ENCODE results near the gene DAB2.

Gene DAB2

DNA sequence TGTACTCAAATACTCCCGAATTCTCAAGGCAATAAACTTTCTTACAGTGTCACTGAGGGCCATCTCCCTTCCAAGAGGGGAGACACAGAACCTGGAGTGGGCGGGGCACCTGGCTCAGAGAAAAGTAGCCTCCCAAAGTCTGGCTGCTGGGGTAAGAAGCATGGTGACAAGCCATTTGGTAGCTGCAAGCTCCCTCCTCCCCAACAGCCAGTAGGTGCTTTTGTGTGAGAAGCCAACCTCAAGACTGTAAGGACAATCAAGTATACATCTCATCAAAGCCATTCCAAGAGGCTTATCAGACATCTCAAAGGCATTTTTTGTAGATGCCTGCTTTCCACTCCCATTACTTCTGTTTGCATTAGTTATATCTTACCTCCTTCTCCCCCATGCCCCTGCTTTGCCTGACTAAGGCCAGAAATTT lies 1.4 kb downstream of the DAB2 start:
- Histone ChIP-seq H3K36me3 (ENCODE audit: control insufficient read depth in 5 of 5, insufficient read depth in 5 of 5, low read length in 5 of 5) (no peaks in the 10 kb centered on the region), H3K4me3 (ENCODE audit: low read depth in 1 of 5, low read length in 5 of 5) (peak overlapping the region; percentile 77 to 94 (median 84)), H3K4me1 (ENCODE audit: control insufficient read depth in 5 of 5, insufficient read depth in 5 of 5, low read length in 5 of 5) (peaks cover 6 to 80% (median 76%) of the 10 kb centered on the region in 5 donors), H3K9me3 (ENCODE audit: control insufficient read depth in 5 of 5, low read length in 5 of 5) (no peaks in the 10 kb centered on the region), H3K27me3 (ENCODE audit: control insufficient read depth in 5 of 5, insufficient read depth in 4 of 5, low read length in 5 of 5) (no peaks in the 10 kb centered on the region), H3K9ac (ENCODE audit: low read length in 5 of 5) (peak overlapping the region; percentile 22 to 94 (median 85)), H3K27ac (ENCODE audit: low read depth, low read length) (peak overlapping the region; percentile 96)

DNA sequence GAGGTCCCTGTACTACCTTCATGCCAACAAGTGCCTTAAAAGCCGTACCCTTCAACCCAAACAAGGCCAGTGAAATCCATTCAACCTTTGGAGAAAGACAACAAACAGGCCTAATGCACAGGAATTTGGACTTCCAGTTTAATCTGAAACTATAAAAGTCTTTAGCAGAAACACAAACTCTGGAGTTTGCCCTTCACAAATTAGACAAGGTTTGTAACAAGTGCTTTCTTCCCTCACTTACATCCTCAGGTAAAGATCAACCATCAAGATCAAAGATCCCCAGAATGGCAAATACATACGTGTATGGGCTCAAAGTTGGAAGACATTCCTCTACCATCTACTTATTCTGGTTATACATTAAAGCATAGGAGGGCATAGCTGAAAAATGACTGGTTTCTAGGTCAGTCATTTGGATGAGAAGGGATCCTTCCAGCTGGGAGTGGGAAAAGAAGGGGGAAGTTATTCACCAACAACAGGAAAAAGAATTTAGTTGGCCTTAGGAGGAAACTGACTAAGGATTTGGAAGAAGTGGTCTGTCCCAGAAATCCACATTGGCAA lies 2.0 kb downstream of the DAB2 start:
- Histone ChIP-seq H3K4me3 (ENCODE audit: low read depth in 1 of 5, low read length in 5 of 5) (peak overlapping the region; percentile 77 to 94 (median 84)), H3K36me3 (ENCODE audit: control insufficient read depth in 5 of 5, insufficient read depth in 5 of 5, low read length in 5 of 5) (peaks cover 0 to 3% (median 0%) of the 10 kb centered on the region in 5 donors), H3K27me3 (ENCODE audit: control insufficient read depth in 5 of 5, insufficient read depth in 4 of 5, low read length in 5 of 5) (no peaks in the 10 kb centered on the region), H3K27ac (ENCODE audit: low read depth, low read length) (peak overlapping the region; percentile 96), H3K9me3 (ENCODE audit: control insufficient read depth in 5 of 5, low read length in 5 of 5) (no peaks in the 10 kb centered on the region), H3K4me1 (ENCODE audit: control insufficient read depth in 5 of 5, insufficient read depth in 5 of 5, low read length in 5 of 5) (peaks cover 6 to 82% (median 80%) of the 10 kb centered on the region in 5 donors), H3K9ac (ENCODE audit: low read length in 5 of 5) (peak overlapping the region; percentile 72 to 94 (median 85))

DNA sequence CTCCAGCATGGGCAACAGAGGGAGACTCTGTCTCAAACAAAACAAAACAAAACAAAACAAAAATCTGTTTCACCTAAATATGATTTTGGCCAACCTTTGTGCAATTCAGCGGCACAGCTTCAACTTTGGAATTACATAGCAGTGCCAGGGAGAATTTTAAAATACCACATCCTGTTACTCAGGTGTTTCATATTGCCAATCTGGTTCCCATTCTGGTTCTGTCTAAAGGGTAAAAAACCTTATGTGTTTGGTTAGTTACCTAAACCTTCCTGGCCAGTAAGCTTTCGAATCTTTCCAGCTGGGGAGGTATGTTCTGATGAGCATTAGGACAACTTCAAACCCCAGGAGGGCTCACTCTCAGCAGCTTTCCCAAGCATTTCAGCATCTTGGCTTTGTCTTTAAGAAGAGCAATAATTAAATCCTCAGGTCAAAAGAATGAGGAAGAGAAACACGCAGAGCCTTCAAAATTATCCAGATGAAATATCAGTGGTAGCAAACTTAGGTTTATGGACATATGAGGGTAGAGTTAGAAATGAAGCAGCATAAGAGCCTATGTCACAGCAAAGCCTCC lies 2.7 kb downstream of the DAB2 start:
- Histone ChIP-seq H3K4me3 (ENCODE audit: low read depth in 1 of 5, low read length in 5 of 5) (peak overlapping the region; percentile 77 to 94 (median 84)), H3K27me3 (ENCODE audit: control insufficient read depth in 5 of 5, insufficient read depth in 4 of 5, low read length in 5 of 5) (no peaks in the 10 kb centered on the region), H3K9ac (ENCODE audit: low read length in 5 of 5) (peak overlapping the region; percentile 5 to 94 (median 85)), H3K4me1 (ENCODE audit: control insufficient read depth in 5 of 5, insufficient read depth in 5 of 5, low read length in 5 of 5) (peaks cover 6 to 80% (median 77%) of the 10 kb centered on the region in 5 donors), H3K27ac (ENCODE audit: low read depth, low read length) (peak overlapping the region; percentile 96), H3K9me3 (ENCODE audit: control insufficient read depth in 5 of 5, low read length in 5 of 5) (no peaks in the 10 kb centered on the region), H3K36me3 (ENCODE audit: control insufficient read depth in 5 of 5, insufficient read depth in 5 of 5, low read length in 5 of 5) (peaks cover 0 to 9% (median 3%) of the 10 kb centered on the region in 5 donors)

DNA sequence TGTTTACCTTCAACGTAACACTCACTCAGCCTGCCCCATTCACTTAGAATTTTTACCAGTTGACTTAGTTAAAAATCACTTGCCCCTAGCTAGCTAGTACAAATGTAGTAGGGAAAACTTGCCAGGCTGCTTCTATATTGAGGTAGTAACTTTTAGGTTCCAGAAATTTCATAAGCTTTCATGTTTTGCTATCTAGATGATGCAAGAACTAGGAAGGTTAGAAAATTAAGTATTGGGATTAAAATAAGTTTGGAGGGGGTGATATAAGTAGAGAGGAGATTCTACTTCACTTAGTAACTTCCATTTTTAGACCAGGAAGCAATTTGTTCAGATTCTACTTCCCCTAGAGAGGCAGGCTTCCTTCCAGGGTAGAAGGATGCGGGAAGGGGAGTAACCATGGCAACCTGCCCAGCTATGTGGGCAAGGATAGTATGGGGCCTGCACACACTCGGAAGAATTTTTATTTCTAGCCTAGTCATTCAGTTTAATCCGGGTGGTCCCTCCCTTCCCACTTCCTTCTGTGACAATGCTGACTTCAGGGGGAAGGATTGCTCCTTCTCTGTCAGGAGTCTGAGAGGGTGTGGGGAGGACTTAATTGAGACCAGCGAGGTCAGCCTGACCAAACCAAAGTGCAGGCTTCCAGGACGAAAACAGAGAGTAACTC lies 4.2 kb downstream of the DAB2 start:
- Histone ChIP-seq H3K27me3 (ENCODE audit: control insufficient read depth in 5 of 5, insufficient read depth in 4 of 5, low read length in 5 of 5) (no peaks in the 10 kb centered on the region), H3K4me1 (ENCODE audit: control insufficient read depth in 5 of 5, insufficient read depth in 5 of 5, low read length in 5 of 5) (peaks cover 7 to 74% (median 71%) of the 10 kb centered on the region in 5 donors), H3K27ac (ENCODE audit: low read depth, low read length) (peak overlapping the region; percentile 96), H3K4me3 (ENCODE audit: low read depth in 1 of 5, low read length in 5 of 5) (peak overlapping the region; percentile 77 to 94 (median 84)), H3K9ac (ENCODE audit: low read length in 5 of 5) (peak overlapping the region; percentile 45 to 85 (median 55)), H3K9me3 (ENCODE audit: control insufficient read depth in 5 of 5, low read length in 5 of 5) (no peaks in the 10 kb centered on the region), H3K36me3 (ENCODE audit: control insufficient read depth in 5 of 5, insufficient read depth in 5 of 5, low read length in 5 of 5) (peaks cover 0 to 21% (median 13%) of the 10 kb centered on the region in 5 donors)

DNA sequence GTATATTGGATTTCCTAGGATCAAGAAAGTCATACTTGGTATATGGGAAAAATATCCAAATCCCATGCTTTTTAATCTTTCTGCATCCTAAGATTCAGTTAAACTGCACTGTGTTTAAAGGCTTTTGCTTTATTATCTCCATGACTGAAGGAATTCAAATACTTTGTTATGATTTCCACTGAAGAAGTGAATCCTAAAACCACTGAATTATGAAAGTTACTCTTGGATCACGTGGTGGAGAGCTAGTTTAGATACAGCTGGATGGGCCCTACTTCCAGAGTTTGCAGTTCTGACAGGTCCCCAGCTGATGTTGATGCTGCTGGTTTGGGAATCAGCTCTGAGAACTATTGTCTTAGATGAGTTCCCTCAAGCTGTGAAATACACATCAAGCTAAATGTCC lies 5.0 kb downstream of the DAB2 start:
- Histone ChIP-seq H3K9ac (ENCODE audit: low read length in 5 of 5) (peak overlapping the region in 2 of 5 donors; percentile 2 to 45), H3K27me3 (ENCODE audit: control insufficient read depth in 5 of 5, insufficient read depth in 4 of 5, low read length in 5 of 5) (no peaks in the 10 kb centered on the region), H3K4me1 (ENCODE audit: control insufficient read depth in 5 of 5, insufficient read depth in 5 of 5, low read length in 5 of 5) (peaks cover 9 to 76% (median 74%) of the 10 kb centered on the region in 5 donors), H3K4me3 (ENCODE audit: low read depth in 1 of 5, low read length in 5 of 5) (peak overlapping the region in 2 of 5 donors; percentile 77 to 84), H3K27ac (ENCODE audit: low read depth, low read length) (peak overlapping the region; percentile 96), H3K9me3 (ENCODE audit: control insufficient read depth in 5 of 5, low read length in 5 of 5) (no peaks in the 10 kb centered on the region), H3K36me3 (ENCODE audit: control insufficient read depth in 5 of 5, insufficient read depth in 5 of 5, low read length in 5 of 5) (peaks cover 0 to 26% (median 15%) of the 10 kb centered on the region in 5 donors)

GRCh38 chr5:39417979-39418378 lies 6.8 kb downstream of the DAB2 start:
- H3K9ac ChIP-seq (ENCODE audit: low read length in 5 of 5) = no peak overlapping the region
- peaks cover 0 to 26% (median 15%) of the 10 kb centered on the region in 5 donors for H3K36me3 ChIP-seq (ENCODE audit: control insufficient read depth in 5 of 5, insufficient read depth in 5 of 5, low read length in 5 of 5)
- peaks cover 9 to 80% (median 76%) of the 10 kb centered on the region in 5 donors for H3K4me1 ChIP-seq (ENCODE audit: control insufficient read depth in 5 of 5, insufficient read depth in 5 of 5, low read length in 5 of 5)
- no peaks in the 10 kb centered on the region for H3K27me3 ChIP-seq (ENCODE audit: control insufficient read depth in 5 of 5, insufficient read depth in 4 of 5, low read length in 5 of 5)
- no peaks in the 10 kb centered on the region for H3K9me3 ChIP-seq (ENCODE audit: control insufficient read depth in 5 of 5, low read length in 5 of 5)
- peak overlapping the region in 1 of 5 donors; percentile 24 for H3K4me3 ChIP-seq (ENCODE audit: low read depth in 1 of 5, low read length in 5 of 5)
- no peak overlapping the region for H3K27ac ChIP-seq (ENCODE audit: low read depth, low read length)

DNA sequence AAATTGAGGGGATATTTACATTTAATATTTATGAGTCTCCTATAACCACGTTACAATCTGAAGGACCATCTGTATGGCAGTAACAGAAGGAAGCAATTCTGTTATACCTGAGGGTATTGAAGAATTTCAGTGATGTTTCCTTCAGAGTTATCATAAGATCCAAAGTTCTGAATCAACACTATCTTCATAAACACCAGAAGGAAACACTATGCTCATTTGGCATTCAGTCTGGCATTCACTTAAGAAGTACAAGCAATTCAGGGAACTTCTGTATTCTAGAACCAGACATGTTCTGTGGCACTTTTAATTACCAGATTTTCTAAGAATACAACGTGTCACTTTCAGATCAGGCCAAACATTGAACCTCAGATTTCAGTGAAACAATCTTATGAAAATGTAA lies 9.6 kb downstream of the DAB2 start:
- no peak overlapping the region for H3K9ac ChIP-seq (ENCODE audit: low read length in 5 of 5)
- peak overlapping the region; percentile 54 for H3K27ac ChIP-seq (ENCODE audit: low read depth, low read length)
- H3K36me3 ChIP-seq (ENCODE audit: control insufficient read depth in 5 of 5, insufficient read depth in 5 of 5, low read length in 5 of 5) = peaks cover 0 to 29% (median 15%) of the 10 kb centered on the region in 5 donors
- H3K27me3 ChIP-seq (ENCODE audit: control insufficient read depth in 5 of 5, insufficient read depth in 4 of 5, low read length in 5 of 5) = no peaks in the 10 kb centered on the region
- no peaks in the 10 kb centered on the region for H3K9me3 ChIP-seq (ENCODE audit: control insufficient read depth in 5 of 5, low read length in 5 of 5)
- H3K4me1 ChIP-seq (ENCODE audit: control insufficient read depth in 5 of 5, insufficient read depth in 5 of 5, low read length in 5 of 5) = peaks cover 3 to 79% (median 75%) of the 10 kb centered on the region in 5 donors
- peak overlapping the region in 1 of 5 donors; percentile 18 for H3K4me3 ChIP-seq (ENCODE audit: low read depth in 1 of 5, low read length in 5 of 5)

GRCh38 chr5:39414426-39414825 lies 10.4 kb downstream of the DAB2 start:
- Histone ChIP-seq H3K4me1 (ENCODE audit: control insufficient read depth in 5 of 5, insufficient read depth in 5 of 5, low read length in 5 of 5) (peaks cover 3 to 76% (median 73%) of the 10 kb centered on the region in 5 donors), H3K36me3 (ENCODE audit: control insufficient read depth in 5 of 5, insufficient read depth in 5 of 5, low read length in 5 of 5) (peaks cover 0 to 29% (median 15%) of the 10 kb centered on the region in 5 donors), H3K27me3 (ENCODE audit: control insufficient read depth in 5 of 5, insufficient read depth in 4 of 5, low read length in 5 of 5) (no peaks in the 10 kb centered on the region), H3K4me3 (ENCODE audit: low read depth in 1 of 5, low read length in 5 of 5) (no peak overlapping the region), H3K27ac (ENCODE audit: low read depth, low read length) (peak overlapping the region; percentile 17), H3K9me3 (ENCODE audit: control insufficient read depth in 5 of 5, low read length in 5 of 5) (no peaks in the 10 kb centered on the region), H3K9ac (ENCODE audit: low read length in 5 of 5) (no peak overlapping the region)

DNA sequence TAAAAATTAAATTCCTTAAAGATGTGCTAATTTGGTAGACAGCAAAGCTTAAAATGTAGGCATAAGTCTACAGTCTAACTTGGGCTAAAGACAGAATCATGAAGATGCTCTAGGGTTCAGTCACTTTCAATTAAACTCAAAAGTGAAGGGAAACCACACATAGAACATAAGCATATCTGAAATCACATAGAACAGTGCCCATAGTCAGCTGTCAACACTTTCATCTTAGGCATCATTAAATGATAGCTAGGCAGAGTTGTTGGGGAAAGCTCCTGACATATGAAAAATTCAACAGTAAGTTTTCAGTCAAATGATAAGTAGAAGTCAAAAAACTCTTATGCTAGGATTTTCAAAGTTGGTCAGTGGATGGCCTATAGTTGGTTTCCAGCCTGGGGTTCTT lies 11.0 kb downstream of the DAB2 start:
- Histone ChIP-seq H3K9me3 (ENCODE audit: control insufficient read depth in 5 of 5, low read length in 5 of 5) (no peaks in the 10 kb centered on the region), H3K36me3 (ENCODE audit: control insufficient read depth in 5 of 5, insufficient read depth in 5 of 5, low read length in 5 of 5) (peaks cover 0 to 29% (median 15%) of the 10 kb centered on the region in 5 donors), H3K27ac (ENCODE audit: low read depth, low read length) (peak overlapping the region; percentile 44), H3K4me1 (ENCODE audit: control insufficient read depth in 5 of 5, insufficient read depth in 5 of 5, low read length in 5 of 5) (peaks cover 3 to 77% (median 73%) of the 10 kb centered on the region in 5 donors), H3K9ac (ENCODE audit: low read length in 5 of 5) (no peak overlapping the region), H3K27me3 (ENCODE audit: control insufficient read depth in 5 of 5, insufficient read depth in 4 of 5, low read length in 5 of 5) (no peaks in the 10 kb centered on the region), H3K4me3 (ENCODE audit: low read depth in 1 of 5, low read length in 5 of 5) (no peak overlapping the region)
